HEK293 (cell line): Measurements from ENCODE around the gene ROM1.
"Not testable (repeated sequence)": the region's sequence is repeated elsewhere in the genome, so short reads cannot be mapped to it uniquely, and the experiment has no call there.

Source experiments
- CTCF ChIA-PET: fragments of 350-600 bp; formaldehyde crosslinking; extraction: SDS; loops from one replicate; lab custom pipeline; 2021; ENCODE audit warnings: antibody characterized with exemption; lab: Yijun Ruan, JAX
- POLR2A ChIA-PET: fragments of 300-600 bp; formaldehyde crosslinking; extraction: SDS; loops from one replicate; lab custom pipeline; 2020; ENCODE audit warnings: antibody characterized with exemption, inconsistent platforms; lab: Yijun Ruan, JAX
- H3K27ac ChIP-seq: fragments of 200-500 bp; sonication (Bioruptor generic); 2 replicates; pipeline ENCODE4 v1.5.1; 2014; ENCODE audit warnings: low read depth, low read length, control low read depth, inconsistent platforms; ENCODE audit errors: extremely low read depth
- H3K36me3 ChIP-seq, 2 experiments: fragments of 200-500 bp in 1 of 2; sonication (Bioruptor generic) in 1 of 2; 1 replicate in 1 of 2; 2 replicates in 1 of 2; pipeline ENCODE4 v1.5.1; 2014 to 2017; ENCODE audit warnings: inconsistent platforms in 2 of 2, low read length in 2 of 2; ENCODE audit not compliant: control insufficient read depth in 2 of 2, insufficient read depth in 1 of 2
- H3K4me1 ChIP-seq: fragments of 200-500 bp; sonication (Bioruptor generic); 2 replicates; pipeline ENCODE4 v1.5.1; 2014; ENCODE audit warnings: mild to moderate bottlenecking, low read length, inconsistent platforms; ENCODE audit not compliant: control insufficient read depth, insufficient read depth
- H3K4me3 ChIP-seq: 2 replicates; pipeline ENCODE4 v1.5.1; 2011; ENCODE audit warnings: low read depth, mild to moderate bottlenecking, control low read depth, low read length, moderate library complexity
- H3K9me3 ChIP-seq: fragments of 200-500 bp; sonication (Bioruptor generic); 2 replicates; pipeline ENCODE4 v1.5.1; 2014; ENCODE audit warnings: low read depth, low read length, inconsistent platforms; ENCODE audit not compliant: control insufficient read depth, insufficient read depth
- CTCF ChIP-seq: fragments of 450-650 bp; formaldehyde crosslinking; IDR thresholded peaks from 2 replicates; pipeline ENCODE4 v1.5.1; 2016; ENCODE audit warnings: missing biosample characterization, missing genetic modification characterization
- ELK4 ChIP-seq: IDR thresholded peaks from 2 replicates; pipeline ENCODE4 v1.6.1; 2011; ENCODE audit warnings: mild to moderate bottlenecking, low read depth, low read length, borderline replicate concordance
- SP2 ChIP-seq: fragments of 450-650 bp; formaldehyde crosslinking; IDR thresholded peaks from 2 replicates; pipeline ENCODE4 v1.5.1; 2016; ENCODE audit warnings: missing biosample characterization, missing genetic modification characterization
- ZBTB17 ChIP-seq: fragments of 450-650 bp; formaldehyde crosslinking; IDR thresholded peaks from 2 replicates; pipeline ENCODE4 v1.5.1; 2016; ENCODE audit warnings: missing biosample characterization, missing genetic modification characterization
- ZBTB21 ChIP-seq: fragments of 450-650 bp; formaldehyde crosslinking; IDR thresholded peaks from 2 replicates; pipeline ENCODE4 v1.5.1; 2017; ENCODE audit warnings: missing biosample characterization, missing genetic modification characterization
- ZNF302 ChIP-seq: fragments of 450-650 bp; formaldehyde crosslinking; IDR thresholded peaks from 2 replicates; pipeline ENCODE4 v1.5.1; 2016; ENCODE audit warnings: missing biosample characterization, missing genetic modification characterization, low read depth
- ZNF311 ChIP-seq: fragments of 450-650 bp; formaldehyde crosslinking; IDR thresholded peaks from 2 replicates; pipeline ENCODE4 v1.5.1; 2017; ENCODE audit warnings: missing biosample characterization, missing genetic modification characterization, borderline replicate concordance
- ZNF335 ChIP-seq: fragments of 450-650 bp; formaldehyde crosslinking; conservative IDR thresholded peaks from 2 replicates; pipeline ENCODE4 v1.5.1; 2016; ENCODE audit warnings: missing biosample characterization, missing genetic modification characterization
- ZNF350 ChIP-seq: fragments of 450-650 bp; formaldehyde crosslinking; IDR thresholded peaks from 2 replicates; pipeline ENCODE4 v1.5.0; 2017; ENCODE audit warnings: missing biosample characterization, mild to moderate bottlenecking, missing genetic modification characterization
- ZNF354C ChIP-seq: fragments of 450-650 bp; formaldehyde crosslinking; IDR thresholded peaks from 2 replicates; pipeline ENCODE4 v1.5.1; 2016; ENCODE audit warnings: missing biosample characterization, missing genetic modification characterization, low read depth, borderline replicate concordance
- ZNF416 ChIP-seq: fragments of 450-650 bp; formaldehyde crosslinking; IDR thresholded peaks from 2 replicates; pipeline ENCODE4 v1.5.1; 2016; ENCODE audit warnings: missing biosample characterization, missing genetic modification characterization
- ZNF529 ChIP-seq: fragments of 450-650 bp; formaldehyde crosslinking; IDR thresholded peaks from 2 replicates; pipeline ENCODE4 v1.5.1; 2017; ENCODE audit warnings: missing genetic modification characterization, missing biosample characterization; ENCODE audit not compliant: insufficient replicate concordance
- ZNF530 ChIP-seq: fragments of 450-650 bp; formaldehyde crosslinking; IDR thresholded peaks from 2 replicates; pipeline ENCODE4 v1.5.1; 2016; ENCODE audit warnings: low read depth, missing biosample characterization, missing genetic modification characterization
- ZNF626 ChIP-seq: fragments of 450-650 bp; sonication (Bioruptor Pico); formaldehyde crosslinking; IDR thresholded peaks from 2 replicates; pipeline ENCODE4 v1.5.1; 2018; ENCODE audit warnings: missing biosample characterization, missing genetic modification characterization, inconsistent platforms
- ZNF629 ChIP-seq: fragments of 450-650 bp; formaldehyde crosslinking; IDR thresholded peaks from 2 replicates; pipeline ENCODE4 v1.5.1; 2017; ENCODE audit warnings: missing biosample characterization, missing genetic modification characterization
- ZNF660 ChIP-seq: fragments of 450-650 bp; IDR thresholded peaks from 2 replicates; pipeline ENCODE4 v1.5.1; 2018; ENCODE audit warnings: missing biosample characterization, mild to moderate bottlenecking, missing genetic modification characterization
- ZNF670 ChIP-seq: fragments of 450-650 bp; formaldehyde crosslinking; IDR thresholded peaks from 2 replicates; pipeline ENCODE4 v1.5.1; 2016; ENCODE audit warnings: missing biosample characterization, missing genetic modification characterization, low read depth

The ROM1 gene

GRCh38 chr11:62570903-62571302 lies 42.2 kb upstream of the ROM1 start:
- H3K4me1 ChIP-seq, H3K27ac ChIP-seq: not testable (repeated sequence)
- CTCF ChIA-PET: interaction anchor here (1.0 to 2.0 kb wide), 4 partner anchors 11 to 176 kb away, joined by 4 to 8 read pairs (median 4); no protein-coding TSS in a partner anchor

GRCh38 chr11:62571493-62571892 lies 41.6 kb upstream of the ROM1 start:
- H3K4me3 ChIP-seq, H3K4me1 ChIP-seq, H3K27ac ChIP-seq, H3K9me3 ChIP-seq: not testable (repeated sequence)
- ChIA-PET CTCF (interaction anchor here (0.7 to 2.0 kb wide), 4 partner anchors 12 to 177 kb away, joined by 3 to 8 read pairs (median 4); no protein-coding TSS in a partner anchor), POLR2A (interaction anchor here (0.6 to 2.8 kb wide), 4 partner anchors 19 to 270 kb away, joined by 3 to 20 read pairs (median 3); partner anchors contain the start of genes B3GAT3 and TUT1)
- H3K36me3 ChIP-seq: peaks cover 37 to 87% of the 10 kb centered on the region in 2 experiments; a peak in 2 of 3 replicates

More at GRCh38 chr11:62570903-62571302, 42.2 kb upstream of the ROM1 start:
- peaks cover 41 to 87% of the 10 kb centered on the region in 2 experiments; a peak in 2 of 3 replicates for H3K36me3 ChIP-seq
- POLR2A ChIA-PET: interaction anchor here (0.6 to 2.8 kb wide), 4 partner anchors 9 to 51 kb away, joined by 3 to 20 read pairs (median 3); partner anchors contain the start of genes B3GAT3 and TUT1
- H3K4me3 ChIP-seq, H3K9me3 ChIP-seq: not testable (repeated sequence)

GRCh38 chr11:62572431-62572830 lies 40.6 kb upstream of the ROM1 start:
- H3K9me3 ChIP-seq: no peaks in the 10 kb centered on the region
- H3K4me1 ChIP-seq: no peaks in the 10 kb centered on the region
- peaks cover 31 to 87% of the 10 kb centered on the region in 2 experiments; a peak in 2 of 3 replicates for H3K36me3 ChIP-seq
- POLR2A ChIA-PET: interaction anchor here (1.0 to 2.8 kb wide), 5 partner anchors 9 to 269 kb away, joined by 3 to 20 read pairs (median 5); partner anchors contain the start of genes MTA2 and TUT1
- H3K27ac ChIP-seq: peak overlapping the region; percentile 99
- H3K4me3 ChIP-seq: peak overlapping the region; percentile 90
- CTCF ChIA-PET: interaction anchor here (1.2 to 2.0 kb wide), 5 partner anchors 13 to 148 kb away, joined by 3 to 8 read pairs (median 4); partner anchors contain the start of gene TUT1
- TF ChIP-seq CTCF (tag by site-specific recombination) (no peak), ZNF629 (no peak)

- CTCF ChIA-PET: interaction anchor here (1.0 to 1.6 kb wide), 7 partner anchors 12 to 148 kb away, joined by 3 to 13 read pairs (median 4); partner anchors contain the start of gene TUT1
- TF ChIP-seq ZNF354C (tag by site-specific recombination) (no peak), ZBTB17 (tag by site-specific recombination) (peak; percentile 42; the same call in 1 of the 2 replicates), ZNF335 (tag by site-specific recombination) (0 out of 2 replicates have a peak, but pooled peaks have one; percentile 17)
- TF ChIP-seq, all 188 proteins: peak for 2
- H3K36me3 ChIP-seq: peaks cover 26 to 88% of the 10 kb centered on the region in 2 experiments; a peak in 2 of 3 replicates
- H3K9me3 ChIP-seq: no peaks in the 10 kb centered on the region
- peak overlapping the region; percentile 90 for H3K4me3 ChIP-seq
- H3K4me1 ChIP-seq: no peaks in the 10 kb centered on the region
- H3K27ac ChIP-seq: peak overlapping the region; percentile 99
- POLR2A ChIA-PET: interaction anchor here (0.6 to 2.8 kb wide), 53 partner anchors 9 to 1612 kb away, joined by 3 to 113 read pairs (median 6); partner anchors contain the start of genes AHNAK, B3GAT3, C11orf98 and CSKMT
Measured at GRCh38 chr11:62573006-62573591, 40.0 kb upstream of the ROM1 start.

- ChIA-PET POLR2A (interaction anchor here (0.6 to 2.2 kb wide), 62 partner anchors 8 to 1612 kb away, joined by 3 to 113 read pairs (median 5); partner anchors contain the start of genes AHNAK, B3GAT3, C11orf98 and CSKMT), CTCF (interaction anchor here (0.7 to 1.5 kb wide), 6 partner anchors 13 to 155 kb away, joined by 3 to 13 read pairs (median 4); no protein-coding TSS in a partner anchor)
- H3K9me3 ChIP-seq: no peaks in the 10 kb centered on the region
- H3K4me3 ChIP-seq: peak within 1 kb of the TSS; percentile 90
- H3K36me3 ChIP-seq: peaks cover 19 to 89% of the 10 kb centered on the region in 2 experiments; a peak in 2 of 3 replicates
- no peaks in the 10 kb centered on the region for H3K4me1 ChIP-seq
- peak within 1 kb of the TSS; percentile 99 for H3K27ac ChIP-seq
- TF ChIP-seq ZNF660 (peak; percentile 75), ZBTB21 (tag by site-specific recombination) (peak; percentile 37; the same call in 1 of the 2 replicates), ZNF626 (tag by site-specific recombination) (no peak), ZNF529 (tag by site-specific recombination) (no peak), SP2 (peak; percentile 85), ELK4 (no peak), ZNF350 (no peak), ZNF530 (tag by site-specific recombination) (no peak), ZNF311 (tag by site-specific recombination) (no peak), ZNF302 (tag by site-specific recombination) (no peak), ZNF670 (tag by site-specific recombination) (no peak), ZNF416 (no peak)
Measured at GRCh38 chr11:62573592-62574362, 39.3 kb upstream of the ROM1 start, which contains the start of gene EEF1G. EEF1G (minus strand) TSS chr11:62573891; CDS start chr11:62573842, 49 bp downstream.
